ENCODE measurements around the gene MRPL37. TPM values are rescaled to one million over a fixed set of nuclear protein-coding genes. Genes with fewer than 3 reads are reported as not detected.

Gene MRPL37
- total RNA-seq, 1 donor from 2014 or later: 80.0 TPM

- DNase-seq (ENCODE audit: low read depth) (no peak), FAIRE-seq (no peak)
- Histone ChIP-seq H3K9ac (ENCODE audit: low read length) (no peak overlapping the region), H2AFZ (ENCODE audit: low read depth, low read length) (no peak overlapping the region), H3K9me3 (ENCODE audit: insufficient read depth, low read depth, low read length) (peaks cover 2% of the 10 kb centered on the region), H3K36me3 (ENCODE audit: insufficient read depth, low read length) (no peaks in the 10 kb centered on the region), H3K27me3 (ENCODE audit: insufficient read depth, low read length) (no peaks in the 10 kb centered on the region), H4K20me1 (ENCODE audit: insufficient read depth, low read length) (no peaks in the 10 kb centered on the region), H3K4me3 (ENCODE audit: insufficient read depth, low read depth, low read length) (no peak overlapping the region), H3K4me2 (ENCODE audit: low read length) (no peak overlapping the region), H3K4me1 (ENCODE audit: insufficient read depth, low read length) (no peaks in the 10 kb centered on the region), H3K79me2 (ENCODE audit: insufficient read depth, low read length) (no peaks in the 10 kb centered on the region), H3K27ac (ENCODE audit: low read depth, low read length) (no peak overlapping the region)
- no peak overlapping the region for H3K27ac Mint-ChIP-seq (ENCODE audit: unreplicated experiment)
- peaks cover 3% of the 10 kb centered on the region for H3K4me1 Mint-ChIP-seq (ENCODE audit: low read depth, unreplicated experiment)
- no peak overlapping the region for H3K4me3 Mint-ChIP-seq (ENCODE audit: unreplicated experiment)
- TF ChIP-seq CTCF (IDR thresholded peaks at IDR 0.05; ENCODE audit: insufficient read depth, low read depth, low read length) (no peak), EZH2 (IDR thresholded peaks at IDR 0.05; ENCODE audit: insufficient read depth, low read length) (no peak)
- peaks cover 11% of the 10 kb centered on the region for H3K9me3 Mint-ChIP-seq (ENCODE audit: unreplicated experiment)
- H3K36me3 Mint-ChIP-seq (ENCODE audit: low read depth, unreplicated experiment): peaks cover 21% of the 10 kb centered on the region
- H3K27me3 Mint-ChIP-seq (ENCODE audit: low read depth, unreplicated experiment): peaks cover 7% of the 10 kb centered on the region
Measured at GRCh38 chr1:54188291-54188690, 11.7 kb upstream of the MRPL37 start.

- DNase-seq (ENCODE audit: low read depth) (no peak), FAIRE-seq (no peak)
- Histone ChIP-seq H3K9me3 (ENCODE audit: insufficient read depth, low read depth, low read length) (no peaks in the 10 kb centered on the region), H3K36me3 (ENCODE audit: insufficient read depth, low read length) (no peaks in the 10 kb centered on the region), H3K4me2 (ENCODE audit: low read length) (no peak overlapping the region), H2AFZ (ENCODE audit: low read depth, low read length) (no peak overlapping the region), H4K20me1 (ENCODE audit: insufficient read depth, low read length) (no peaks in the 10 kb centered on the region), H3K27ac (ENCODE audit: low read depth, low read length) (no peak overlapping the region), H3K9ac (ENCODE audit: low read length) (no peak overlapping the region), H3K4me1 (ENCODE audit: insufficient read depth, low read length) (no peaks in the 10 kb centered on the region), H3K4me3 (ENCODE audit: insufficient read depth, low read depth, low read length) (no peak overlapping the region), H3K27me3 (ENCODE audit: insufficient read depth, low read length) (no peaks in the 10 kb centered on the region), H3K79me2 (ENCODE audit: insufficient read depth, low read length) (no peaks in the 10 kb centered on the region)
- Mint-ChIP-seq H3K4me1 (ENCODE audit: low read depth, unreplicated experiment) (peaks cover 3% of the 10 kb centered on the region), H3K27me3 (ENCODE audit: low read depth, unreplicated experiment) (peaks cover 9% of the 10 kb centered on the region), H3K9me3 (ENCODE audit: unreplicated experiment) (peaks cover 6% of the 10 kb centered on the region), H3K27ac (ENCODE audit: unreplicated experiment) (no peak overlapping the region), H3K36me3 (ENCODE audit: low read depth, unreplicated experiment) (peaks cover 19% of the 10 kb centered on the region), H3K4me3 (ENCODE audit: unreplicated experiment) (no peak overlapping the region)
- no peak for TF ChIP-seq CTCF (IDR thresholded peaks at IDR 0.05; ENCODE audit: insufficient read depth, low read depth, low read length)
- no peak for TF ChIP-seq EZH2 (IDR thresholded peaks at IDR 0.05; ENCODE audit: insufficient read depth, low read length)
Measured at GRCh38 chr1:54190526-54190925, 9.4 kb upstream of the MRPL37 start.

- no peak for TF ChIP-seq EZH2 (IDR thresholded peaks at IDR 0.05; ENCODE audit: insufficient read depth, low read length)
- TF ChIP-seq CTCF (IDR thresholded peaks at IDR 0.05; ENCODE audit: insufficient read depth, low read depth, low read length): no peak
- Histone ChIP-seq H3K36me3 (ENCODE audit: insufficient read depth, low read length) (no peaks in the 10 kb centered on the region), H3K9ac (ENCODE audit: low read length) (no peak overlapping the region), H3K4me2 (ENCODE audit: low read length) (no peak overlapping the region), H3K4me3 (ENCODE audit: insufficient read depth, low read depth, low read length) (no peak overlapping the region), H4K20me1 (ENCODE audit: insufficient read depth, low read length) (no peaks in the 10 kb centered on the region), H3K27ac (ENCODE audit: low read depth, low read length) (no peak overlapping the region), H3K9me3 (ENCODE audit: insufficient read depth, low read depth, low read length) (no peaks in the 10 kb centered on the region), H3K79me2 (ENCODE audit: insufficient read depth, low read length) (no peaks in the 10 kb centered on the region), H3K27me3 (ENCODE audit: insufficient read depth, low read length) (no peaks in the 10 kb centered on the region), H3K4me1 (ENCODE audit: insufficient read depth, low read length) (no peaks in the 10 kb centered on the region), H2AFZ (ENCODE audit: low read depth, low read length) (no peak overlapping the region)
- Mint-ChIP-seq H3K27me3 (ENCODE audit: low read depth, unreplicated experiment) (peaks cover 6% of the 10 kb centered on the region), H3K9me3 (ENCODE audit: unreplicated experiment) (peaks cover 3% of the 10 kb centered on the region), H3K4me1 (ENCODE audit: low read depth, unreplicated experiment) (peaks cover 3% of the 10 kb centered on the region), H3K27ac (ENCODE audit: unreplicated experiment) (no peak overlapping the region), H3K4me3 (ENCODE audit: unreplicated experiment) (no peak overlapping the region), H3K36me3 (ENCODE audit: low read depth, unreplicated experiment) (peaks cover 12% of the 10 kb centered on the region)
- DNase-seq (ENCODE audit: low read depth) (no peak), FAIRE-seq (no peak)
Measured at GRCh38 chr1:54191525-54191924, 8.4 kb upstream of the MRPL37 start.

All from astrocyte (in vitro differentiated cells and primary cell).